ENCODE measurements around the gene ITM2B.

- TF ChIP-seq EZH2phosphoT487 (IDR thresholded peaks at IDR 0.05; ENCODE audit: borderline replicate concordance, low read length) (no peak), CTCF (conservative IDR thresholded peaks at IDR 0.05; ENCODE audit: low read depth, low read length) (no peak), EZH2 (IDR thresholded peaks at IDR 0.05; ENCODE audit: low read length, unreplicated experiment) (no peak)
These were observed 71.3 kb downstream of the ITM2B start for GRCh38 chr13:48304143-48304876.
